Loucy (cell line): ENCODE results near the gene INTS13.

Source experiments
- EZH2phosphoT487 ChIP-seq: fragments of 200-600 bp; IDR thresholded peaks from 2 replicates; pipeline ENCODE4 v1.6.1; 2018; ENCODE audit warnings: antibody characterized with exemption, mild to moderate bottlenecking, moderate library complexity, borderline replicate concordance
- TF ChIP-seq, protein P1 (sequence below): fragments of 200-600 bp; sonication (generic); conservative IDR thresholded peaks from 2 replicates; pipeline ENCODE4 v1.5.1; 2014; ENCODE audit warnings: mild to moderate bottlenecking, antibody characterized with exemption, low read length

DNA sequence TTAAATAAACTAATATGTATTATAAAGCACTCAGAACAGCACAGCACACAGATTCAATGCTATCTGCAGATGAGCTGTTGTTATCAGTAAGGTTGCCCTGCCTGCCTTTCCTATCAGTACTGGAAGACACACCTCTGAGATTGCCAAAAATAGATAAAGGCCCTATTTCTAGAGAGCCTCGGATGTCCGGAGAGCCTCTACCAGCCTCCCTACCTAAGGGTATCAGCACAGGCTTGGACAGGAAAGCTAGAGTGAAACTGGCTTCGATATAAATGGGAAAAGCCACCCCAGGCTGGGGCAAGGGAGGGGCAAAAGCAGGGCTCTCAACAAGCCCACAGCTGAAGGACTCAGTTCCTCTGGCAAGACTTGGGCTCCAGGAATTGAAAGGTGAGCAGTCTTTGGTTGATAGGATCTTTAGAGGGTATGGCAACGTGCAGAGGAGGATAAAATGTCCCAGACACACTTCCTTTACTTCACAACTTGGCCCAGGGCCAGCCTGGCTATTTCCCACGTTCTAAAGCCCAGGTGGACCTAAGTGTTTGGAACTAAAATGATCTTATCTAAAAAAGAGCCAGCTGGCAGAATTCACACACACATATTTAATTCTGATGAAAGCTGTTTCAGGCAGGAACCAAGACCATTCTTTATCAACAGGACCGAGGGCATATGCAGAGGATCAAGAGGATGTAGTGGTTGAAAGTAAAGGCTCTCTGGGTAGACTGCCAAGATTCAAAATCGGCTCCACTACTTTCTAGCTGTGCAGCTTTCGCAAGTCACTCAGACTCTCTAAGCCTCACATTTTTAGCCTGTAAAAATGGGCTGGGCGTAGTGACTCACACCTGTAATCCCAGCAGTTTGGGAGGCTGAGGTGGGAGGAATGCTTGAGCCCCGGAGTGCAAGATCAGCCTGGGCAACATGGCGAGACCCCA is 67.0 kb downstream of the INTS13 start:
- TF ChIP-seq, protein P1, sequence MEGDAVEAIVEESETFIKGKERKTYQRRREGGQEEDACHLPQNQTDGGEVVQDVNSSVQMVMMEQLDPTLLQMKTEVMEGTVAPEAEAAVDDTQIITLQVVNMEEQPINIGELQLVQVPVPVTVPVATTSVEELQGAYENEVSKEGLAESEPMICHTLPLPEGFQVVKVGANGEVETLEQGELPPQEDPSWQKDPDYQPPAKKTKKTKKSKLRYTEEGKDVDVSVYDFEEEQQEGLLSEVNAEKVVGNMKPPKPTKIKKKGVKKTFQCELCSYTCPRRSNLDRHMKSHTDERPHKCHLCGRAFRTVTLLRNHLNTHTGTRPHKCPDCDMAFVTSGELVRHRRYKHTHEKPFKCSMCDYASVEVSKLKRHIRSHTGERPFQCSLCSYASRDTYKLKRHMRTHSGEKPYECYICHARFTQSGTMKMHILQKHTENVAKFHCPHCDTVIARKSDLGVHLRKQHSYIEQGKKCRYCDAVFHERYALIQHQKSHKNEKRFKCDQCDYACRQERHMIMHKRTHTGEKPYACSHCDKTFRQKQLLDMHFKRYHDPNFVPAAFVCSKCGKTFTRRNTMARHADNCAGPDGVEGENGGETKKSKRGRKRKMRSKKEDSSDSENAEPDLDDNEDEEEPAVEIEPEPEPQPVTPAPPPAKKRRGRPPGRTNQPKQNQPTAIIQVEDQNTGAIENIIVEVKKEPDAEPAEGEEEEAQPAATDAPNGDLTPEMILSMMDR, result no peak
- TF ChIP-seq EZH2phosphoT487, result no peak
